Uterus (tissue), 2 donors: Measurements from ENCODE around the gene DNAH8.

Experiments
- CTCF ChIP-seq, 4 experiments: fragments of 200-600 bp in 2 of 4; fragments of 450-650 bp in 2 of 4; sonication (generic) in 2 of 4; IDR thresholded peaks; one replicate each; pipeline ENCODE4 v1.5.1; 2016 to 2019; ENCODE audit warnings: antibody characterized with exemption in 4 of 4, mild to moderate bottlenecking in 2 of 4, moderate library complexity in 1 of 4
- POLR2A ChIP-seq, 2 donors: fragments of 450-650 bp; IDR thresholded peaks; one replicate each; pipeline ENCODE4 v1.6.1; 2016; ENCODE audit warnings: antibody characterized with exemption in 2 of 2, mild to moderate bottlenecking in 1 of 2, moderate library complexity in 1 of 2

- TF ChIP-seq CTCF (IDR thresholded peaks at IDR 0.05) (no peak), POLR2A (IDR thresholded peaks at IDR 0.05) (no peak)
Observed at GRCh38 chr6:39005774-39006173, 290.7 kb downstream of the DNAH8 start.
